ENCODE measurements around the gene CWC27. TPM values are rescaled to one million over a fixed set of nuclear protein-coding genes. Genes with fewer than 3 reads are reported as not detected.

CWC27 gene
- polyA plus RNA-seq, 1 of the 3 experiments (the other 2 are of a cell fraction): 6.6 TPM

DNA sequence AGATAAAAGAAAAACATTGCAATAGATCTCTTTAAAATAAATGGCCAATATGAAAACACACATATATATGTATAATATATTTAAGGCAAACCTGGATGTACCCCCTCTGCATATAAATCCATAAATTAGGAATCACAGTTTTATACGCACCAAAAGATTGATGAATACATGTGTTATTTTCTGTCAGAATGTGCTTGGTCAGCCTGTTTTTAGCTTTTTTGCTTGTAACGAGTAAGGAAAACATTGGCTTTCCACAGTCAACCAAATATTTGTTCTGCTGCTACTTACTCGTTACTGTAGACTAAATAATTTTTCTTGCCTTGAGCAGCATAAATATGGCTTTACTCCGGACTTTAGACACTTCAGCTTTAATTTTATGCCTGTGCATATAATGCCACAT, 173.7 kb downstream of the CWC27 start:
- ChIA-PET CTCF (no interaction called here), POLR2A (no interaction called here)
- Histone ChIP-seq H3K4me1 (ENCODE audit: control insufficient read depth in 1 of 2, insufficient read depth in 2 of 2, low read depth in 1 of 2, low read length in 1 of 2) (peaks cover 0 to 6% of the 10 kb centered on the region in 2 experiments; a peak in 3 of 4 replicates), H3K27me3 (ENCODE audit: insufficient read depth) (no peaks in the 10 kb centered on the region), H3K4me3 (ENCODE audit: low read depth in 2 of 2, low read length in 1 of 2) (no peak overlapping the region), H2AFZ (ENCODE audit: low read depth) (no peak overlapping the region), H3K9me2 (0 out of 2 replicates have a peak, but pooled peaks cover 4% of the 10 kb centered on the region), H4K20me1 (ENCODE audit: insufficient read depth) (no peaks in the 10 kb centered on the region), H3K79me2 (ENCODE audit: insufficient read depth) (no peaks in the 10 kb centered on the region), H3K4me2 (no peak overlapping the region), H3K27ac (ENCODE audit: low read depth in 2 of 2, low read length in 1 of 2) (no peak overlapping the region), H3K9ac (no peak overlapping the region), H3K36me3 (replicated peaks in 1 of 2; ENCODE audit: control insufficient read depth in 1 of 2, insufficient read depth in 2 of 2, low read length in 1 of 2) (no peaks in the 10 kb centered on the region), H3F3A (replicated peaks; ENCODE audit: insufficient read depth) (no peaks in the 10 kb centered on the region), H3K9me3 (peaks cover 2% of the 10 kb centered on the region; the same call in 1 of the 2 replicates)
- DNase-seq: no peak
- no peak for TF ChIP-seq EP300 (IDR thresholded peaks at IDR 0.05; ENCODE audit: borderline replicate concordance in 1 of 2, low read depth in 1 of 2, low read length in 1 of 2)
- TF ChIP-seq FOSL2 (IDR thresholded peaks at IDR 0.05; ENCODE audit: borderline replicate concordance, low read depth): no peak
- WGBS (ENCODE audit: low lambda C conversion rate): 92% methylated on average over 4 of the region's 4 CpGs

DNA sequence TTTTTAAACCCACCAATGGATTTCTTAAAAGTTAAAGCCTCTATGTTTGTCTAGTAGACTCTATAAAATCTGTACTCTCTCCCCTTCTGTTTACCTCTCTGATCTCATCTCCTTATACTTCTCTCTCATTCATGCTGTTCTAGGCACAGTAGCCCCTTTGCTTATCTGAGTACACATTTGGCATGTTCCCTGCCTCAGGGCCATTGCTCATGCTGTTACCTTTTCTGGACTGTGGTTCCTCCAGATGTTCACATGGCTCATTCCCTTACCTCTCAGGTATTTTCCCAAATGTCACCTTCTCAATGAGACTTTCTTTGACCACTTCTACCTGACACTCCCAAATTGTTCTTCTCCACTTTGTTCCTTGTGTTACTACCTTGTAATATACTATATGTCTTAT, 176.1 kb downstream of the CWC27 start:
- H3K27ac ChIP-seq (ENCODE audit: low read depth in 2 of 2, low read length in 1 of 2): no peak overlapping the region
- no peak overlapping the region for H2AFZ ChIP-seq (ENCODE audit: low read depth)
- no peaks in the 10 kb centered on the region for H3F3A ChIP-seq (replicated peaks; ENCODE audit: insufficient read depth)
- H3K4me3 ChIP-seq (ENCODE audit: low read depth in 2 of 2, low read length in 1 of 2): no peak overlapping the region
- H3K27me3 ChIP-seq (ENCODE audit: insufficient read depth): no peaks in the 10 kb centered on the region
- H3K36me3 ChIP-seq (replicated peaks in 1 of 2; ENCODE audit: control insufficient read depth in 1 of 2, insufficient read depth in 2 of 2, low read length in 1 of 2): no peaks in the 10 kb centered on the region
- H3K4me1 ChIP-seq (ENCODE audit: control insufficient read depth in 1 of 2, insufficient read depth in 2 of 2, low read depth in 1 of 2, low read length in 1 of 2): peaks cover 0 to 7% of the 10 kb centered on the region in 2 experiments; a peak in 3 of 4 replicates
- H3K4me2 ChIP-seq: no peak overlapping the region
- ChIA-PET CTCF (no interaction called here), POLR2A (no interaction called here)
- no peaks in the 10 kb centered on the region for H3K9me3 ChIP-seq
- H4K20me1 ChIP-seq (ENCODE audit: insufficient read depth): no peaks in the 10 kb centered on the region
- H3K9me2 ChIP-seq: 0 out of 2 replicates have a peak, but pooled peaks cover 4% of the 10 kb centered on the region
- TF ChIP-seq GABPA (IDR thresholded peaks at IDR 0.05; ENCODE audit: low read depth): no peak
- TF ChIP-seq, protein P1, sequence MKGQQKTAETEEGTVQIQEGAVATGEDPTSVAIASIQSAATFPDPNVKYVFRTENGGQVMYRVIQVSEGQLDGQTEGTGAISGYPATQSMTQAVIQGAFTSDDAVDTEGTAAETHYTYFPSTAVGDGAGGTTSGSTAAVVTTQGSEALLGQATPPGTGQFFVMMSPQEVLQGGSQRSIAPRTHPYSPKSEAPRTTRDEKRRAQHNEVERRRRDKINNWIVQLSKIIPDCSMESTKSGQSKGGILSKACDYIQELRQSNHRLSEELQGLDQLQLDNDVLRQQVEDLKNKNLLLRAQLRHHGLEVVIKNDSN (IDR thresholded peaks at IDR 0.05; ENCODE audit: borderline replicate concordance, low read depth): no peak
- TF ChIP-seq, protein P2, sequence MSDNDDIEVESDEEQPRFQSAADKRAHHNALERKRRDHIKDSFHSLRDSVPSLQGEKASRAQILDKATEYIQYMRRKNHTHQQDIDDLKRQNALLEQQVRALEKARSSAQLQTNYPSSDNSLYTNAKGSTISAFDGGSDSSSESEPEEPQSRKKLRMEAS (IDR thresholded peaks at IDR 0.05; ENCODE audit: low read depth): no peak
- no peak for TF ChIP-seq NRF1 (IDR thresholded peaks at IDR 0.05; ENCODE audit: low read depth, low read length)
- no peak for TF ChIP-seq GATA2 (CRISPR knock-in tag; IDR thresholded peaks at IDR 0.05)
- TF ChIP-seq TCF12 (IDR thresholded peaks at IDR 0.05): no peak
- no peak for TF ChIP-seq TAF1 (IDR thresholded peaks at IDR 0.05; ENCODE audit: borderline replicate concordance, low read depth, low read length)
- TF ChIP-seq, protein P3, sequence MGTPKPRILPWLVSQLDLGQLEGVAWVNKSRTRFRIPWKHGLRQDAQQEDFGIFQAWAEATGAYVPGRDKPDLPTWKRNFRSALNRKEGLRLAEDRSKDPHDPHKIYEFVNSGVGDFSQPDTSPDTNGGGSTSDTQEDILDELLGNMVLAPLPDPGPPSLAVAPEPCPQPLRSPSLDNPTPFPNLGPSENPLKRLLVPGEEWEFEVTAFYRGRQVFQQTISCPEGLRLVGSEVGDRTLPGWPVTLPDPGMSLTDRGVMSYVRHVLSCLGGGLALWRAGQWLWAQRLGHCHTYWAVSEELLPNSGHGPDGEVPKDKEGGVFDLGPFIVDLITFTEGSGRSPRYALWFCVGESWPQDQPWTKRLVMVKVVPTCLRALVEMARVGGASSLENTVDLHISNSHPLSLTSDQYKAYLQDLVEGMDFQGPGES (IDR thresholded peaks at IDR 0.05; ENCODE audit: low read depth, low read length): no peak
- no peak for TF ChIP-seq CTCF (IDR thresholded peaks at IDR 0.05)
- TF ChIP-seq MEF2A (IDR thresholded peaks at IDR 0.05; ENCODE audit: borderline replicate concordance, low read depth): no peak
- no peak for TF ChIP-seq FOXJ3 (CRISPR knock-in tag; IDR thresholded peaks at IDR 0.05)
- DNase-seq: no peak
- no peak overlapping the region for H3K9ac ChIP-seq
- no peaks in the 10 kb centered on the region for H3K79me2 ChIP-seq (ENCODE audit: insufficient read depth)

Data from SK-N-SH (cell line).